GM12874 (cell line): ENCODE measurements around the gene TRAF2.

Source experiments
- CTCF ChIP-seq: IDR thresholded peaks from 2 replicates; pipeline ENCODE4 v1.5.1; 2011; ENCODE audit warnings: low read depth, mild to moderate bottlenecking, control low read depth, low read length, moderate library complexity; ENCODE audit not compliant: insufficient read depth

The TRAF2 gene

GRCh38 chr9:136920734-136921231 is 34.5 kb downstream of the TRAF2 start:
- no peak for TF ChIP-seq CTCF

- no peak for TF ChIP-seq CTCF
Observed at GRCh38 chr9:136921307-136921706, 35.0 kb downstream of the TRAF2 start.

GRCh38 chr9:136921718-136922117 is 35.4 kb downstream of the TRAF2 start:
- TF ChIP-seq CTCF, result no peak

GRCh38 chr9:136922540-136922939 is 36.2 kb downstream of the TRAF2 start:
- TF ChIP-seq CTCF, result no peak

GRCh38 chr9:136923881-136924280 is 37.6 kb downstream of the TRAF2 start:
- TF ChIP-seq CTCF, result no peak

GRCh38 chr9:136925414-136926153 is 39.3 kb downstream of the TRAF2 start:
- TF ChIP-seq CTCF, result 0 out of 2 replicates have a peak, but pooled peaks have one; percentile 10

GRCh38 chr9:136926154-136926704 is 39.9 kb downstream of the TRAF2 start:
- 0 out of 2 replicates have a peak, but pooled peaks have one; percentile 4 for TF ChIP-seq CTCF
